Adrenal gland (tissue), 12 donors: ENCODE measurements around the gene PTPRN2. TPM values are rescaled to one million over a fixed set of nuclear protein-coding genes. Genes with fewer than 3 reads are reported as not detected.

Experiments
- DNase-seq, 7 donors: peaks; one replicate each; pipeline ENCODE4 v3.0.0-alpha.2; 2019 to 2020
- H3K27ac ChIP-seq, 5 donors: fragments of 200-600 bp; sonication (generic) in 4 of 5; 1 replicate in 3 of 5; 2 replicates in 2 of 5; pipeline versions ENCODE4 v1.5.1 to v1.8.0; 2016 to 2020; ENCODE audit warnings: mild to moderate bottlenecking in 1 of 5
- H3K27me3 ChIP-seq: fragments of 200-600 bp; 2 replicates; pipeline ENCODE4 v1.8.0; 2021
- H3K36me3 ChIP-seq, 2 donors: fragments of 200-600 bp; replicated peaks in 1 of 2; 1 replicate in 1 of 2; 2 replicates in 1 of 2; pipeline versions ENCODE4 v1.5.1 to v1.8.0; 2018 to 2022
- H3K4me1 ChIP-seq, 2 donors: fragments of 200-600 bp; replicated peaks in 1 of 2; 1 replicate in 1 of 2; 2 replicates in 1 of 2; pipeline versions ENCODE4 v1.5.1 to v1.8.0; 2018 to 2021
- H3K4me3 ChIP-seq, 4 donors: fragments of 200-600 bp; sonication (generic) in 3 of 4; one replicate each; pipeline ENCODE4 v1.5.1; 2016 to 2018
- H3K9me3 ChIP-seq, 3 donors: fragments of 200-600 bp; sonication (generic) in 1 of 3; replicated peaks in 1 of 3; 1 replicate in 2 of 3; 2 replicates in 1 of 3; pipeline versions ENCODE4 v1.5.1 to v1.8.0; 2016 to 2021
- CTCF ChIP-seq, 6 experiments: fragments of 450-650 bp in 4 of 6; fragments of 200-600 bp in 2 of 6; sonication (generic) in 1 of 6; IDR thresholded peaks; 1 replicate in 5 of 6; 2 replicates in 1 of 6; pipeline versions ENCODE4 v1.5.1 to v1.8.0; 2016 to 2021; ENCODE audit warnings: antibody characterized with exemption in 6 of 6, mild to moderate bottlenecking in 2 of 6, moderate library complexity in 1 of 6
- POLR2A ChIP-seq, 2 donors: fragments of 450-650 bp; IDR thresholded peaks; one replicate each; pipeline ENCODE4 v1.6.1; 2017; ENCODE audit warnings: antibody characterized with exemption in 2 of 2, mild to moderate bottlenecking in 2 of 2, moderate library complexity in 1 of 2
- WGBS, 4 donors: extraction: QIAGEN DNeasy Blood & Tissue Kit in 2 of 4; methylation state at CpG; one replicate each; pipeline versions ENCODE4 v1.1.5 to v1.1.7; 2013 to 2017; 5-methylcytosine and 5-hydroxymethylcytosine counted together
- intact Hi-C, 2 donors: fragments of 100-400 bp; cut with DNase I; formaldehyde crosslinking; loops; one replicate each; pipeline versions ENCODE4 v1.14.1 to v1.15.0; 2022 to 2023
- polyA plus RNA-seq, 3 donors: library from polyadenylated mRNA; stranded (reverse); fragments of 200-250 nt in 2 of 3; fragments of 350-450 nt in 1 of 3; fragmentation: Illumina TruSeq in 1 of 3; extraction: RNeasy Lipid Tissue Mini Kit (QIAGEN cat#74804) in 1 of 3; gene quantifications; one replicate each; pipeline ENCODE4 v1.2.3, GENCODE V29; 2013 to 2014
- total RNA-seq, 9 donors: library from RNA; depleted of rRNA in 4 of 9; stranded (reverse); fragments of >200 nt in 4 of 9; fragments of 120-200 nt in 1 of 9; fragmentation: NEBNext Ultra II Directional in 1 of 9; extraction: Animal tissue kit (Norgen Biotek cat#: 25700) in 1 of 9; gene quantifications; one replicate each; pipeline versions ENCODE4 v1.1.0 to v1.2.4, GENCODE V29; 2013 to 2023
- donor health status: healthy with polysubstance abuse.
- donor health status: Bipolar disorder and iron deficiency.
- donor health status: DM: yes; HTN: yes; CAD: no.
- donor health status: DM: no; HTN: no; CAD: no.
- donor health status: DM: no; HTN: no; CAD: no.
- donor health status: DM: yes; HTN: yes; CAD: no.

Gene PTPRN2
- total and polyA plus RNA-seq, 12 donors: 2.2 to 16.2 (median 3.4) TPM

DNA sequence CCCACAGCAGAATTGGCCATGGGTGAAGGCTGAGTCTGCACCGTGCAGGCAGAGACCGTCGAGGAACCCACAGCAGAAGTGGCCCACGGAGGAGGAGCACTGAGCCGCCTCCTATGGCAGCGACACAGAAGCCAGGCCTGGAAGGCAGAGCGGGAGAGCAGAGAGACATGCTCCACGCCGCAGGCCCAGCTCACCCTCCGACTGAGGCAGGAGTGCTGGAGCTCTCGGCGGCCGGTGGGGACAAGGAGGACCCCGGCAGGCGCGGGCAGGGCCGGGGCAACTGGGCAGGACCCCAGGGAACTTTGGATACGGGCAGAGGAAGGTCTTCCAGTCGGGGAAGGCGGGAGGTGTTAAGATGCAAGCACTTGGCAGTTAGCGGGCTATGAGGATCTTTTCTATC, 830.4 kb downstream of the PTPRN2 start:
- DNase-seq: no peak
- Histone ChIP-seq H3K27ac (no peak overlapping the region), H3K27me3 (no peaks in the 10 kb centered on the region), H3K4me1 (no peaks in the 10 kb centered on the region), H3K4me3 (no peak overlapping the region), H3K9me3 (no peaks in the 10 kb centered on the region), H3K36me3 (no peaks in the 10 kb centered on the region)
- intact Hi-C loops: no loop called here
- 81 to 83% (median 82%) methylated on average over 20 to 21 of the region's 21 CpGs for WGBS, 4 donors
- TF ChIP-seq CTCF (IDR thresholded peaks at IDR 0.05): no peak
- TF ChIP-seq POLR2A (IDR thresholded peaks at IDR 0.05): no peak

GRCh38 chr7:157755741-157756140, 831.9 kb downstream of the PTPRN2 start:
- H3K4me3 ChIP-seq: no peak overlapping the region
- no peaks in the 10 kb centered on the region for H3K9me3 ChIP-seq
- intact Hi-C loops: no loop called here
- 80 to 86% (median 84%) methylated on average over 7 of the region's 7 CpGs for WGBS, 4 donors
- no peaks in the 10 kb centered on the region for H3K4me1 ChIP-seq
- no peak overlapping the region for H3K27ac ChIP-seq
- TF ChIP-seq POLR2A (IDR thresholded peaks at IDR 0.05): no peak
- no peak for TF ChIP-seq CTCF (IDR thresholded peaks at IDR 0.05)
- DNase-seq: no peak
- no peaks in the 10 kb centered on the region for H3K36me3 ChIP-seq
- no peaks in the 10 kb centered on the region for H3K27me3 ChIP-seq

DNA sequence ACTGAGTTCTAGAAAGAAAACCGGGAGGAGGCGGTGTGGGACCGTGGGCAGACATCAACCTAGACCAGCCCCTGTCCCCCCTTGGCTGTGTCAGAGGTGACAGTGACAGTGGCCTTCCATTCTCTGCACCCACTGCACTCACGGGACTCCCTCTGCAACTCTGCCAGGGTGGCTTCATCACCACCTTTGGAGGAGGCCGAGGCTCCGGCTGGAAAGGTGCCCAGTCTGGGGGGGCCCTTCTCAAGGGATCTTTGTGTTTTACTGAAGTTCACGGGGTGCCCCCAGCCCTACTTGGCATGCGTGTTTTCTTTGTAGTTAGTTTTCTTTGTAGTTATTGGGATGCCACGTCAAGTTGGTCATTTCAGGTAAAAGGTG, 833.2 kb downstream of the PTPRN2 start:
- no peak for DNase-seq
- intact Hi-C loops: no loop called here
- H3K27me3 ChIP-seq: no peaks in the 10 kb centered on the region

GRCh38 chr7:157753713-157754415, 833.8 kb downstream of the PTPRN2 start:
- intact Hi-C loops: no loop called here

More for the DNA sequence above, 833.2 kb downstream of the PTPRN2 start:
- WGBS, 4 donors: 83 to 91% (median 86%) methylated on average over 5 to 9 of the region's 9 CpGs
- no peak overlapping the region for H3K4me3 ChIP-seq
- H3K9me3 ChIP-seq: no peaks in the 10 kb centered on the region
- no peak overlapping the region for H3K27ac ChIP-seq
- TF ChIP-seq CTCF (IDR thresholded peaks at IDR 0.05): no peak
- TF ChIP-seq POLR2A (IDR thresholded peaks at IDR 0.05): no peak
- no peaks in the 10 kb centered on the region for H3K4me1 ChIP-seq
- H3K36me3 ChIP-seq: no peaks in the 10 kb centered on the region

More at GRCh38 chr7:157753713-157754415, 833.8 kb downstream of the PTPRN2 start:
- H3K4me1 ChIP-seq: no peaks in the 10 kb centered on the region
- H3K4me3 ChIP-seq: no peak overlapping the region
- DNase-seq: no peak
- 79 to 92% (median 86%) methylated on average over 14 to 21 of the region's 21 CpGs for WGBS, 4 donors
- TF ChIP-seq CTCF (IDR thresholded peaks at IDR 0.05) (no peak), POLR2A (IDR thresholded peaks at IDR 0.05) (no peak)
- H3K36me3 ChIP-seq: no peaks in the 10 kb centered on the region
- H3K27ac ChIP-seq: no peak overlapping the region
- no peaks in the 10 kb centered on the region for H3K9me3 ChIP-seq
- no peaks in the 10 kb centered on the region for H3K27me3 ChIP-seq
